Stimulated activated CD8-positive, alpha-beta memory T cell treated with anti-CD3 and anti-CD28 coated beads, Interleukin-12 subunit alpha, Interleukin-12 subunit beta, amount 100 ng/mL, for 4 hours (primary cell): ENCODE measurements around the gene NEUROD2.
"Not testable (repeated sequence)": the region's sequence is repeated elsewhere in the genome, so short reads cannot be mapped to it uniquely, and the experiment has no call there.

Experiments
- DNase-seq: peaks from one replicate; pipeline ENCODE4 v3.0.0-alpha.2; 2020; ENCODE audit warnings: low read depth

The NEUROD2 gene

GRCh38 chr17:39601758-39602532 is 5.8 kb downstream of the NEUROD2 start:
- DNase-seq = no peak

GRCh38 chr17:39600997-39601597 is 6.6 kb downstream of the NEUROD2 start:
- DNase-seq = no peak

DNA sequence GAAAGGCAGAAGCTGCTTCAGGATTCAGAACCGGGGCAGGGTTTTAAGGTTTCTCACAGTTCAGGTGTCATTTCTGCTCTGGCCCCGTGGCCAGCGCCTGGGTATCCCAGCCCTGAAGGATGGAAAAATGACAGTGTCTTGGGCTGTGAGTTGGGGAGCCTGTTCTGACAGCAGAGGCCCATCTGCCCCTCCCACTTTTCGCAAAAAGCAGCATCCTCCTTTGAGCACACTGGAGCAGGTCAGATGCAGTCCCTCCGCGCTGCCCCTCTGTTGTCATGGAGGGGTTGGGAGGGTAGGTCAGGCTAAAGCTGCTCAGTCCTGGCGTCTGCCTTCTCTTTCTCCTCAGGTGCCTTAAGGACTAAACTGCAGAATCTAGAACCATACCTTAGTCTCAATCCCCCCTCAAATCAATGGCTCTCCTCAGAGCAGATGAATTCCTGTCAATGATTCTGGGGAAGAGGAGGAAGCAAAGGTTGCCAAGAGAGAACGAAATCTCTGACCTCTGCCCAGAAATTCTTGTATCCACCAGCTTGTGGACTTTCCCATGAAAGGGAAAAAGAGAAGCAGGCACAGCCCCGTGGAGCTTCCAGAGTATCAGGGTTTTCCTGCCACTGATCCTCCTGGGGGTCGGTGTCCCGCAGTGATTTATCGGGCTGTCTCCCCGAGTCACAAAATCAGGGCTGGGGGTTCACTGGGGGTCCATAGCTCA is 7.3 kb downstream of the NEUROD2 start:
- DNase-seq = no peak

GRCh38 chr17:39599665-39600231 is 8.0 kb downstream of the NEUROD2 start:
- DNase-seq = no peak

GRCh38 chr17:39599004-39599664 is 8.6 kb downstream of the NEUROD2 start:
- no peak for DNase-seq

GRCh38 chr17:39598630-39599003 is 9.1 kb downstream of the NEUROD2 start:
- no peak for DNase-seq

- no peak for DNase-seq
Measured at GRCh38 chr17:39598047-39598481, 9.7 kb downstream of the NEUROD2 start.

DNA sequence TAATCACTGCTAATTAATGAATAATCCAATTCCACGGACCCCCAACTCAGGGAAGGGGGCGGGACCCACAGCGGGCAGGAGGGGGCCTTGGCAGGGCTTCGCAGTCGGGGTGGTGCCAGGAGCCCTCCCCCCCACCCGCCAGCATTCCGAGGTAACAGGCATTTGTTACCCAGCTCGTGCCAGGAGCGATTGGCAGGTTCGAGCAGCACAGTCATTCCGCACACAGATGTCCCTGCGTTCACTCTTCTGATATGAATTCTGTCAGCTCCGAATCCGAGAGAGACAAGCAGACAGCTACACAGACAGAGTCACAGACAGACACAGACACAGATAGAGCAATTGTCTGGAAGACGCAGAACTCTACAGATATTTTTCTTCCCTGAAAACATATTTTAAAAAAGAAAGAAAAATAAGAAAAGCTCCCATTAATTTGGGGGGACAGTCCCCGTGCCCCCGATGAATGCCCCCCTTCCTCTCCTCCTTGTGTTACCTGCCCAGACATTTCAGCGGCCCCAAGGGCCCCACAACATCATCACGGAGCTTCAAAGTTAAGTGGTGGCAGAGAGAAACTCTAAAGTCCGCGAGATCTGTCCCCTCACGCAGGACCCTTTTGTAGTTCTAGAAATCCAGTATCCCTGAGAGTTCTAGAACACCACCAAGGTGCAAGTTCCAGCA is 10.2 kb downstream of the NEUROD2 start:
- no peak for DNase-seq

- no peak for DNase-seq
Measured at GRCh38 chr17:39596543-39597267, 11.0 kb downstream of the NEUROD2 start.

DNA sequence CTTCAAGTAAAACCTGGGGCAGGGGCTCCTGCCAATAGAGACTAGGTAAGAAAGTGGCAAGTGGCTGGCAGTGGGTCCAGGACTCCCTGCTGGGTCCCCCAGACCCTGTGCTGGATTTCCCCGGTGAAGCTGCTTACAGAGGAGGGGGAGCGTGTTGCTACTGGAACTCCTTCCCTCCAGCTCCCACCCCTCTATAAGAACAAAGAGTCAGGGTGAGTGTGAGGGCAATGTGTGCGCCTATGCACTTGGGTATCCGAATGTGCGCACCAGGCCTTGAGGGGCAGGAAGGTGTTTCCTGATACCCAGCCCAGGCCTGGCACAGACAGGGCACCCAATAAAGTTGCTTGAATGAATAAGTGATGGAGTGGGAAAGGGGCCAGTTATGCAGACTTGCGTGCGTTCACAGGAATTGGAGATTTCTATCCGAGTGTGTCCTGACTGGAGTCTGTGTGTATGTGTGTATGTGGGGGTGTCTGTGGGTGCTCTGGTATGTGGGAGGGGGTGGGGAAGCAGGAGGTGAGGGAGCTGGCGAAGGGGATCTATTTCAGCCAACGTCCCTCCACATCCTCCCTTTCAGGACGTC is 11.7 kb downstream of the NEUROD2 start:
- DNase-seq = no peak

DNA sequence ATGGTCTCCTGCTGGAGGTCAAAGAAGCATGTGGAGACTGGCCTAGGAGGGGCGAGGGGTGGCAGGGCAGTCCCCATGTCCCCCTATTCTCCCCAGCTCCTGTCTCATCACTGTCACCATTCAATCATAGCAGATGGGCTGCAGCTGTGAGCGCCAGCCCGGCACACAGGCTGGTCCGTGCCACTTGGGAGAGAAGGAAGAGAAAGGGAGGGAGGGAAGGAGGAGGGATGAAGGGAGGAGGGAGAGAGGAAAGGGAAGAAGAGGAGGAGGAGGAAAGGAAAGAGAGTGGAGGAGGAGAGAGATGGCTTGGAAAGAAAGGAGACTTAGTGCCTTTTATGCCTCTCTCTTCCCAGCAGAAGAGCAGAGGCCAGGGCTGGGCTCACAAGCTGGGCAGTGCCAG is 12.4 kb downstream of the NEUROD2 start:
- DNase-seq = no peak

DNA sequence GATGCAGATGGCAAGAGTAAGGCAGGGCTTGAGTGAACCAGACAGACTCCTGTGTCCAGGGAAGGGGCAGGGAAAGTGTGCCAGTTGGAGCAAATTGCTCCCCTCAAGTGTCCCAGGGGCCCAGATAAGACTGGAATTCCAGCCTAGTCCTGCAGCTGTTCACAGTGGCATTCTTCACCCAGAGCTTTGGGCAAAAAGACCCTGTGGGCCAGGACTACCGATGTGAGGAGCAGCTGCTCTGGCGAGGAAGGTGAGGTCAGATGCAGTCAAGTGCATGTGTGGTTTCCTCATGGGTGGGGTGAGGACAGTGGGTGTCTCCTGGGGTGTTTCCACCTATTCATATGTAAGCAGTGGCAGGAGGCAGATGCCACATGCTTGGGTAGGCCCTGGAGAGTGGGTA is 14.3 kb downstream of the NEUROD2 start:
- DNase-seq = no peak

GRCh38 chr17:39591958-39592954 is 15.5 kb downstream of the NEUROD2 start:
- DNase-seq = no peak

DNA sequence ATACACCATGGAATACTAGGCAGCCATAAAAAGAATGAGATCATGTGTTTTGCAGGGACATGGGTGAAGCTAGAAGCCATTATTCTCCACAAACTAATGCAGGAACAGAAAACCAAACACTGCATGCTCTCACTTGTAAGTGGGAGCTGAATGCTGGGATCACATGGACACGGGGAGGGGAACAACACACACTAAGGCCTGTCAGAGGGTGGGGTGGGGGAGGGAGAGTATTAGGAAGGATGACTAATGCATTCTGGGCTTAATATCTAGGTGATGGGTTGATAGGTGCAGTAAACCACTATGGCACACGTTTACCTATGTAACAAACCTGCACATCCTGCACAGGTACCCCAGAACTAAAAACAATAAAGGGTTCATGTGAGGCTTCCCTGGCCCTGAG is 17.5 kb downstream of the NEUROD2 start:
- DNase-seq = not testable (repeated sequence)

DNA sequence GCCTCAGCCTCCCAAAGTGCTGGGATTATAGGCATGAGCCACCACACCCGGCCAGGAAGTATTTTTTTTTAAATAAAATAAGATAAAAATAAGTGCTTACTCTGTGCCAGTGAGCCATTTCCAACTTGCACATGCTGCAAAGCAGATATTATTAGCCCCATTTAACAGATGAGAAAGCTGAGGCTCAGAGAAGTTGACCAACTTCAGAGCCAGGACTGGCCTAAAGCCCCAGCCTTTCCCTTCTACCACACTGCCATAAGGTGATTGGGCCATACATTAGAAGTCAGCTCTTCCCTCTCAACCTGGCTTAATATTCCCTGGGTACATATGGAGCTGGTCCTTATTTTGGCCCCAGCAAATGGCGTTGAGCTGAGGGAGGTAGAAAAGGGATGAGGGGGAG is 25.1 kb downstream of the NEUROD2 start:
- no peak for DNase-seq

- no peak for DNase-seq
Measured at GRCh38 chr17:39581759-39582085, 26.0 kb downstream of the NEUROD2 start.

GRCh38 chr17:39581071-39581758 is 26.5 kb downstream of the NEUROD2 start:
- no peak for DNase-seq

- DNase-seq = no peak
Measured at GRCh38 chr17:39580082-39580468, 27.6 kb downstream of the NEUROD2 start.
